ENCODE measurements around the gene SLC22A7.

The SLC22A7 gene

DNA sequence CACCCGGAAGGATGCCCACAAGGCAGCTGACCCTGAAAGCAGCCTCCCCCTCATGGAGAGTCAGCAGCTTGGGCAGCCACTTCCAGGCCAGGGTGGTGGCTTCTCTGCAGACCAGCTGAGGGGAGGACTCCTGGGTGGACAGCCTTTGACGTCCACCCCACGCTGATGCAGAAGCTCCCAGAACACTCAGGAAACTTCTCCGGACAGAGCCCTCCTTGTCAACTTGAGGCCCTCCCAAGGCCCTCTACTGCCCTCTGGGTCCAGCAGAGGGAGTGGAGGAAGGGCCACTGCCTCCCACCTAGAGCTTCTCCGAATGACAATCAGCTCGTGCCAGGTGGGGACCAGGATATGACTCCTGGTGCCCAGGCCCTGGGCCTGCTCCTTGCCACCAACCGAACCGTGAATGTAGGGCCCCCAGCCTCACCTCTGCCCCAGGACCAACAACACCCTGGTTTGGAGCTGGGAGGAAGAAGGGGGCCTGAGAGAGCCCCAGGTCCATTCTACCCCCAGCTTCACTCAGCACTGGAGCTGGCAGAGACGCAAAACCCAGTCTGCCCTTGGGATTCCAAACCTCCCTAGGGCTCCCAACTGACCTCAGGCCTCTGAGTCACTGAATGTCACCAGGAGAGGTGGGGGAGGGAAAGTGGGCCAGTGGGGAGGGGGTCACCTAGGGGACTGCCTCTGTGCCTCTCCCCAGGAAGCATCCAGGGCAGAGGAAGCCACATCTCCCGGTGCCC, 10.9 kb upstream of the SLC22A7 start:
- TF ChIP-seq RAD21 (IDR thresholded peaks at IDR 0.05; ENCODE audit: low read depth) (no peak; the same call in 1 of the 2 replicates), EGR1 (IDR thresholded peaks at IDR 0.05) (no peak), EP300 (IDR thresholded peaks at IDR 0.05; ENCODE audit: borderline replicate concordance) (no peak), TEAD4 (IDR thresholded peaks at IDR 0.05) (no peak), REST (IDR thresholded peaks at IDR 0.05; ENCODE audit: low read depth) (no peak)
- TF ChIP-seq, protein P1, sequence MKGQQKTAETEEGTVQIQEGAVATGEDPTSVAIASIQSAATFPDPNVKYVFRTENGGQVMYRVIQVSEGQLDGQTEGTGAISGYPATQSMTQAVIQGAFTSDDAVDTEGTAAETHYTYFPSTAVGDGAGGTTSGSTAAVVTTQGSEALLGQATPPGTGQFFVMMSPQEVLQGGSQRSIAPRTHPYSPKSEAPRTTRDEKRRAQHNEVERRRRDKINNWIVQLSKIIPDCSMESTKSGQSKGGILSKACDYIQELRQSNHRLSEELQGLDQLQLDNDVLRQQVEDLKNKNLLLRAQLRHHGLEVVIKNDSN (IDR thresholded peaks at IDR 0.05): no peak
- TF ChIP-seq, protein P2, sequence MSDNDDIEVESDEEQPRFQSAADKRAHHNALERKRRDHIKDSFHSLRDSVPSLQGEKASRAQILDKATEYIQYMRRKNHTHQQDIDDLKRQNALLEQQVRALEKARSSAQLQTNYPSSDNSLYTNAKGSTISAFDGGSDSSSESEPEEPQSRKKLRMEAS (IDR thresholded peaks at IDR 0.05): no peak

DNA sequence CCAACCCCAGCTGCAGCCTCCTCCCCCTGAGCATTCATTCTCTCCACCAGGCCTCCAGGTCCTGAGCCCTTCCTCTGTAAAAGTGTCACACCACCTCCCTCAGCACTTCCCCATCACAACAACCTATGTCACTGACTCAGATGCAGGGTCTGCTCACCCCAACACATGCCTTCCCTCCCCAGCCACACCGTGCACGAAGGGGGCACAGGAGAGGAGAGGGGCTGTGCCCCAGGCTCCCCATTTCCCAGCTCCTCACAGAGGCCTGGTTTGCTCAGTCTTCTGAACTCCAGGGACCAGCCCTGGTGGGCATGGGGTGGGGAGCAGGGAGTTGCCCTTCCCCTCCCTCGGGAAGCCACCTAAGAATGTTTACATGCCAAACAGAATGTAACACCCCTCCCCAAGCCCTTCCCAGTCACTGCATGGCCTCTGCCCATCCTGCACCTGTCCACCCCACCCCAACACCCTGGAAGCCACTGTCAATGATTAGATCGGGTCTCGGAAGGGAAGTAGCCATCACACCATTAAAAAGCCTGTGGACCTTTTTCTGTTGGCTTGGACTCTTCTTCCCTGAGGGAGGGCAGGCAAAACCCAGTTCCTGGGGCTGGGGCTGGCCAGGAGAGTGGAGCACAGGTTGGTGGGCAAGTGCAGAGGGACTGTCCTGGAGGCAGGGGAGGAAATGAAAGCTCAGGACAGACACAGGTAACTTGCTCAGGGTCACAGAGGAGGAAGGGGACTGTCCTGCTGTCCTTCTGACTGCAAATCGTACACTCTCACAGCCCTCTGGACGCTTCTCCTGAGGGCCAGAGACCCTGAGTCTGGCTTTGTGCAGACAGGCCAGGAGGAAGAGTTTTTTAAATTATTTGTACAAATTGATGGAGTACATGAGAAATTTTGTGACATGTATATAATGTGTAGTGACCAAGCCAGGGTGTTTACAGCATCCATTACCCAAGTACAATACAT, 10.1 kb upstream of the SLC22A7 start:
- TF ChIP-seq YY1 (IDR thresholded peaks at IDR 0.05; ENCODE audit: low read depth) (no peak), TEAD4 (IDR thresholded peaks at IDR 0.05) (no peak), FOXM1 (IDR thresholded peaks at IDR 0.05; ENCODE audit: borderline replicate concordance, low read depth) (no peak), TAF1 (IDR thresholded peaks at IDR 0.05; ENCODE audit: low read depth) (no peak), ZBTB7A (IDR thresholded peaks at IDR 0.05; ENCODE audit: low read depth) (no peak), CEBPB (IDR thresholded peaks at IDR 0.05) (no peak), RAD21 (IDR thresholded peaks at IDR 0.05; ENCODE audit: low read depth) (no peak), EGR1 (IDR thresholded peaks at IDR 0.05) (no peak)
- TF ChIP-seq, protein P2 (IDR thresholded peaks at IDR 0.05): no peak

DNA sequence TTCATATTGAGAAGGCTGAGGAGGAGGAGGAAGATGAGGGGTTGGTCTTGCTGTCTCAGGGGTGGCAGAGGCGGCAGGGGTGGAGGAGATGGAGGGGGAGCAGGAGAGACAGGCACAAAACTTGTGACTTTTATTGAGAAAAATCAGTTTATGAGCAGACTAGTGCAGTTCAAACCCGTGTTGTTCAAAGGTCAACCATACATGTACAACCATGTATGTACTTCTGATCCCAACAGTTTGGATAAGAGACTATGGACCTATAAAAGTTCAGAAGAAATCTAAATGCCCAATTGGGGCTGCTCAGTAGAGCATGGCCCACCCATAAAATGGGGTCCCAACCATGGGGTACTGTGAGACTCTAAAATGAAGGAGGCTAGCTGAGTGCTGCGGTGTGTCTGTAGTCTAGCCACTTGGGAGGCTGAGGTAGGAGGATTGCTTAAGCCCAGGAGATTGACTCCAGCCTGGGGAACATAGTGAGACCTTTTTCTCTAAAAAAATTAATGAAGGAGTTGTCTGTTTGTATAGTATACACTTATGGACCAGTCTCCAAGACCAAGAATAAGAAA, 7.6 kb upstream of the SLC22A7 start:
- TF ChIP-seq REST (IDR thresholded peaks at IDR 0.05; ENCODE audit: low read depth) (no peak), EP300 (IDR thresholded peaks at IDR 0.05; ENCODE audit: borderline replicate concordance) (no peak), ZBTB7A (IDR thresholded peaks at IDR 0.05; ENCODE audit: low read depth) (no peak), CREB1 (IDR thresholded peaks at IDR 0.05; ENCODE audit: low read depth) (no peak), TAF1 (IDR thresholded peaks at IDR 0.05; ENCODE audit: low read depth) (no peak), NFIC (IDR thresholded peaks at IDR 0.05) (no peak), CEBPB (IDR thresholded peaks at IDR 0.05) (no peak)
- TF ChIP-seq, protein P2 (IDR thresholded peaks at IDR 0.05): no peak
- TF ChIP-seq, protein P1 (IDR thresholded peaks at IDR 0.05): no peak

GRCh38 chr6:43290905-43291355, 7.1 kb upstream of the SLC22A7 start:
- TF ChIP-seq YY1 (IDR thresholded peaks at IDR 0.05; ENCODE audit: low read depth) (no peak), ZBTB7A (IDR thresholded peaks at IDR 0.05; ENCODE audit: low read depth) (no peak), TCF12 (IDR thresholded peaks at IDR 0.05; ENCODE audit: low read depth) (no peak), EP300 (IDR thresholded peaks at IDR 0.05; ENCODE audit: borderline replicate concordance) (no peak), FOXM1 (IDR thresholded peaks at IDR 0.05; ENCODE audit: borderline replicate concordance, low read depth) (no peak)
- TF ChIP-seq, protein P1 (IDR thresholded peaks at IDR 0.05): no peak

GRCh38 chr6:43291708-43292107, 6.4 kb upstream of the SLC22A7 start:
- no peak for TF ChIP-seq FOXM1 (IDR thresholded peaks at IDR 0.05; ENCODE audit: borderline replicate concordance, low read depth)
- TF ChIP-seq EP300 (IDR thresholded peaks at IDR 0.05; ENCODE audit: borderline replicate concordance): no peak
- no peak for TF ChIP-seq TAF1 (IDR thresholded peaks at IDR 0.05; ENCODE audit: low read depth)
- no peak for TF ChIP-seq TCF12 (IDR thresholded peaks at IDR 0.05; ENCODE audit: low read depth)
- TF ChIP-seq CREB1 (IDR thresholded peaks at IDR 0.05; ENCODE audit: low read depth): no peak
- no peak for TF ChIP-seq REST (IDR thresholded peaks at IDR 0.05; ENCODE audit: low read depth)
- TF ChIP-seq RAD21 (IDR thresholded peaks at IDR 0.05; ENCODE audit: low read depth): no peak
- TF ChIP-seq TEAD4 (IDR thresholded peaks at IDR 0.05): no peak
- TF ChIP-seq YY1 (IDR thresholded peaks at IDR 0.05; ENCODE audit: low read depth): no peak
- TF ChIP-seq, protein P2 (IDR thresholded peaks at IDR 0.05): no peak
- TF ChIP-seq, protein P1 (IDR thresholded peaks at IDR 0.05): no peak
- TF ChIP-seq EGR1 (IDR thresholded peaks at IDR 0.05): no peak
- no peak for TF ChIP-seq CEBPB (IDR thresholded peaks at IDR 0.05)
- no peak for TF ChIP-seq NFIC (IDR thresholded peaks at IDR 0.05)

All from Ishikawa (cell line).